ENCODE data around the gene TIMM17A.
A peak's percentile ranks its signal among the peaks of the same experiment; 100 is the strongest.

Gene TIMM17A

GRCh38 chr1:201985355-201985754 is 30.1 kb downstream of the TIMM17A start:
- DNase-seq = no peak

GRCh38 chr1:201988601-201989000 is 33.3 kb downstream of the TIMM17A start:
- no peak for DNase-seq

GRCh38 chr1:201989354-201990128 is 34.2 kb downstream of the TIMM17A start:
- DNase-seq = no peak

GRCh38 chr1:201990427-201990826 is 35.1 kb downstream of the TIMM17A start:
- no peak for DNase-seq

DNA sequence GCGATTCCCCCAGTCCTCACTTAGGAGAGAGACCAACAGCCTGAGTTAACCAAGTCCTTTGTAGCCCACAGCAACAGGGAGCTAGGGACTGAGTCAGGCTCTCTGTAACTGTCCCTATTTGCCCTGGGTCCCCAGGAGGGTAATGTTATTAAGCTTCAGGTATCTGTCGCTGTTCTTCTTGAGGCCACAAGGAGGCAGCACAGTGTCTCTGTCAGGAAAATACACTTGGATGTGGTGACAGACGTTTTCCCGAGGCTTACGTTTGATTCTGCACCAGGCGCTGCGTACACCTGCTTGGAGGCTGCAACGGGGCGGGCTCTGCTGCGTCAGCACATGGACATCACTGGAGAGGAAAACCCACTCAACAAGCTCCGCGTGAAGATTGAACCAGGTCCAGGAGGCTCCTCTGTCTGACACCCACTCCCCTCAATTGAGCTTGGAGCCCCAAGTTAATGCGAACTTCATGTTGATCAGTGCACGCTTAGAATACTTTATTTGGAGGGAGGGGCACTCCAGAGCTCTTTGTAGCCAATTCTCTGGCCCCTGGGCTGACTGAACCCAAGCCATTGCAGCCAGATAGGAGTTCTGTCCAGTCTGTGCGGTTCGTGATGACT is 44.4 kb downstream of the TIMM17A start:
- no peak for DNase-seq

GRCh38 chr1:202002507-202002906 is 47.2 kb downstream of the TIMM17A start:
- no peak for DNase-seq

GRCh38 chr1:202004711-202005110 is 49.4 kb downstream of the TIMM17A start:
- DNase-seq = no peak

DNA sequence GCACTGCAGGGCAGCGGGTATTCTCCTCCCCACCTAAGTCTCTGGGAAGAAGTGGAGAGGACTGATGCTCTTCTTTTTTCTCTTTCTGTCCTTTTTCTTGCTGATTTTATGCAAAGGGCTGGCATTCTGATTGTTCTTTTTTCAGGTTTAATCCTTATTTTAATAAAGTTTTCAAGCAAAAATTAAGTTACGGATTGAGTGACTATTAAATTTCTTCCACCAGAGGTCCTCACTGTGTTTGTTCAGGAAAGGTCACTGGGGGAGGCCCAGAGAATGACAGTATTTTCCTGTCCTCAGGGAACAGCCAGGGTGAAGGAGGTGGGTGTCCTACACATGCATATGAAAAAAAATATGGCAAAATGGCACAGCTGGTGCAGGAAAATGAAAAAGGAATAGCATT is 50.7 kb downstream of the TIMM17A start:
- DNase-seq = no peak

DNA sequence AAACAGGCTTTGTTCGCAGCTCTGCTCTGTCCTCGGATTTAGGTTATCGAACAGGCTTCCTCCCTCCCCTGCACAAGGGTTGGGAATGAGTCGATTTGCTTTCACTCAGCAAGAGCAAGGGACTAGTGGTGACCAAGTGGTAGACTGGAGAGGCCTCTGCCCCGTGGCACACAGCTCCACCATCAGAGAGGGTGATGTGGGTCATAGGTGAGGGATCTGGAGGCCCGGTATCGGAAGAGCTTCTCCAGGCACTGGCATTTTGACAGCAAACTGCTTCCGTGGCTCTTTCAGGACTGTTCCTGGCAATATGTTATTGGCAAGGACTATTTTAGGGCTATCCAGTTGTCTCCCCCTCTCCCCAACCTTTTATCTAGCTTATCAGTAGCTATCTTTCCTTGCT is 52.0 kb downstream of the TIMM17A start:
- DNase-seq = no peak

GRCh38 chr1:202007805-202008489 is 52.6 kb downstream of the TIMM17A start:
- no peak for DNase-seq

DNA sequence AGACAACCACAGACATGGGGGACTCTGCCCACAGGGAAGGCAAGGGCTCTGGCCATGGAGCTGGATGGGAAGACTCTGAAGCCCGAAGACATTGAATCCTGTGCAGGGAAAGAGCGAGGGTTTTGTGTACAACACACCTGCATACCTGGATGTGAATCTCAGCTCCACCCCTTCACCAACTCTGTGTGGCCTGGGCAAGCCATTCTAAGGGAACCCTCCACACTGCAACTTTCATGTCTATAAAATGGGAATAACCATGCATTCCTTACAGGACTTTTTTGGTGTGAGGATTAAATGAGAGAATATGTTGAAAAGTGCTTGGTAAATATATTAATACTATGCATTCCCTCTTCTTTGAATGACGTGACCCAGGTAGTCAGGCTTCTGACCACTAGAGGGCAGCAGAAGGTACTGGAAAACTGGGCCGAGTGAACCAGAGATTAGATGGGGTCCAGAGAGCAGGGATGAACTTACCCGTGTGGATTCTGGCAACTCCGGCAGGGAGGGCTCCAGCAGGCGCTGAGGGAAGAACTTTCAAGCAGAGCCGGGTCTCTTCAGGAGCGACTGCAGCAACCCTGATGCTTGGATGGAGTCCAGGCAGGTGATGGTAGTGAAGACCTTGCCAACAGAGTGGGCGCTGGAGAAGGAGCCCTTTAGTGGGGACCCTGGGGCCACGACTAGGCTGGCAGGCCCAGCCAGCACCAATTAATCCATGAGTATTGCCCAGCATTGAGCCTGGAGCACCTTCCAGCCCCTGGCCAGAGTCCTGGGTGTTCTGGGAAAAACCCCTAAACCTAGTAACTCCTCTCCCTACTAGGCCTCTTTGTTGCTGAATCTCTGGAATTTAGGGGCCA is 54.2 kb downstream of the TIMM17A start:
- DNase-seq = peak; percentile 45

GRCh38 chr1:202010180-202011015 is 55.1 kb downstream of the TIMM17A start, which contains the start of gene ELF3:
Gene ELF3 (plus strand): TSS chr1:202010587. CDS start chr1:202011137, 550 bp downstream.
- DNase-seq = no peak

- no peak for DNase-seq
These were observed 56.7 kb downstream of the TIMM17A start for GRCh38 chr1:202011994-202012393.

- no peak for DNase-seq
These were observed 57.5 kb downstream of the TIMM17A start for GRCh38 chr1:202012544-202013478.

- no peak for DNase-seq
These were observed 58.3 kb downstream of the TIMM17A start for GRCh38 chr1:202013603-202014002.

GRCh38 chr1:202014060-202014459 is 58.8 kb downstream of the TIMM17A start:
- DNase-seq = no peak

GRCh38 chr1:202014915-202015661 is 59.8 kb downstream of the TIMM17A start:
- DNase-seq = no peak

- no peak for DNase-seq
These were observed 60.3 kb downstream of the TIMM17A start for GRCh38 chr1:202015662-202015937.

DNA sequence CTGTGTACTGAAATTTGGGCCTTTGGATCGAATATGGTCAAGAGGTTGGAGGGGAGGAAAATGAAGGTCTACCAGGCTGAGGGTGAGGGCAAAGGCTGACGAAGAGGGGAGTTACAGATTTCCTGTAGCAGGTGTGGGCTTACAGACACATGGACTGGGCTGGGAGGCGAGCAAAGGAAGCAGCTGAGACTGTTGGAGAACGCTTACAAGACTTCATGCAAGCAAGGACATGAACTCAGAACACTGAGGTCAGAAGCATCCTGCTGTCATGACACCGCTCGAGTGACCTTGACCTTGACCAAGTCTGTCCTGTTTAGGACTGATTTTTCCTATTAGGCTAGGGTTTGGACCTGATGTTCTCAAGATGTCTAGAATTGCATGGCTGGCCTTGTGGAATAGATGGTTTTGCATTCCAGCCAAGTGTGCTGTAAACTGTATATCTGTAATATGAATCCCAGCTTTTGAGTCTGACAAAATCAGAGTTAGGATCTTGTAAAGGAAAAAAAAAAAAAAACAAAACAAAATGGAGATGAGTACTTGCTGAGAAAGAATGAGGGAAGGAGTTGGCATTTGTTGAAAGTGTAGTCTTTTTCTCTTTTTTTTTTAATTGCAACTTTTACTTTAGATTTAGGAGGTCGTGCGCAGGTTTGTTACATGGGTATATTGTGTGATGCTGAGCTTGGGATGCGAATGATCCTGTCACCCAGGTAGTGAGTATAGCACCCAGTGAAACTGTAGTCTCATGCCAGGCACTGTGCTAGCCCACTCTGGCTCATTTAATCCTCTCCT is 60.9 kb downstream of the TIMM17A start:
- no peak for DNase-seq

All from stimulated activated CD4-positive, alpha-beta T cell treated with anti-CD3 and anti-CD28 coated beads, Interleukin-12 subunit alpha, Interleukin-12 subunit beta, amount 100 ng/mL, for 4 hours (primary cell).